ENCODE results near the gene DNAJC4.

The DNAJC4 gene

GRCh38 chr11:64203421-64204079 lies 26.8 kb upstream of the DNAJC4 start:
- no peaks in the 10 kb centered on the region for H3K9me3 ChIP-seq (ENCODE audit: control insufficient read depth, insufficient read depth, low read length)

GRCh38 chr11:64204080-64204440 lies 26.3 kb upstream of the DNAJC4 start:
- Histone ChIP-seq H3K9ac (ENCODE audit: low read depth, low read length) (no peak overlapping the region; the same call in 1 of the 2 replicates), H3K4me1 (ENCODE audit: insufficient read depth, low read length) (peaks cover 19% of the 10 kb centered on the region; the same call in 1 of the 2 replicates), H3K36me3 (ENCODE audit: insufficient read depth, low read length) (peaks cover 42% of the 10 kb centered on the region), H3K9me3 (ENCODE audit: control insufficient read depth, insufficient read depth, low read length) (no peaks in the 10 kb centered on the region)

More at GRCh38 chr11:64203421-64204079, 26.8 kb upstream of the DNAJC4 start:
- Histone ChIP-seq H3K9ac (ENCODE audit: low read depth, low read length) (no peak overlapping the region), H3K4me1 (ENCODE audit: insufficient read depth, low read length) (peaks cover 19% of the 10 kb centered on the region; the same call in 1 of the 2 replicates), H3K36me3 (ENCODE audit: insufficient read depth, low read length) (peaks cover 44% of the 10 kb centered on the region)

GRCh38 chr11:64204464-64204989 lies 25.8 kb upstream of the DNAJC4 start:
- H3K9me3 ChIP-seq (ENCODE audit: control insufficient read depth, insufficient read depth, low read length): no peaks in the 10 kb centered on the region
- H3K9ac ChIP-seq (ENCODE audit: low read depth, low read length): no peak overlapping the region; the same call in 1 of the 2 replicates
- H3K4me1 ChIP-seq (ENCODE audit: insufficient read depth, low read length): peaks cover 19% of the 10 kb centered on the region; the same call in 1 of the 2 replicates
- H3K36me3 ChIP-seq (ENCODE audit: insufficient read depth, low read length): peaks cover 42% of the 10 kb centered on the region

- Histone ChIP-seq H3K9ac (ENCODE audit: low read depth, low read length) (no peak within 1 kb of the TSS), H3K36me3 (ENCODE audit: insufficient read depth, low read length) (peaks cover 30% of the 10 kb centered on the region), H3K9me3 (ENCODE audit: control insufficient read depth, insufficient read depth, low read length) (no peaks in the 10 kb centered on the region), H3K4me1 (ENCODE audit: insufficient read depth, low read length) (peaks cover 19% of the 10 kb centered on the region; the same call in 1 of the 2 replicates)
These were observed 23.7 kb upstream of the DNAJC4 start, which contains the start of gene FERMT3 for GRCh38 chr11:64206457-64207255. Gene FERMT3, plus strand, starts transcription at chr11:64206721. Its CDS starts 644 bp downstream, at chr11:64207365.

GRCh38 chr11:64207256-64208085 lies 22.9 kb upstream of the DNAJC4 start:
- H3K9me3 ChIP-seq (ENCODE audit: control insufficient read depth, insufficient read depth, low read length): no peaks in the 10 kb centered on the region
- H3K4me1 ChIP-seq (ENCODE audit: insufficient read depth, low read length): peaks cover 19% of the 10 kb centered on the region; the same call in 1 of the 2 replicates
- H3K36me3 ChIP-seq (ENCODE audit: insufficient read depth, low read length): peaks cover 25% of the 10 kb centered on the region
- H3K9ac ChIP-seq (ENCODE audit: low read depth, low read length): no peak overlapping the region

GRCh38 chr11:64208086-64208795 lies 22.1 kb upstream of the DNAJC4 start:
- H3K9ac ChIP-seq (ENCODE audit: low read depth, low read length): no peak overlapping the region
- H3K9me3 ChIP-seq (ENCODE audit: control insufficient read depth, insufficient read depth, low read length): no peaks in the 10 kb centered on the region
- peaks cover 19% of the 10 kb centered on the region; the same call in 1 of the 2 replicates for H3K4me1 ChIP-seq (ENCODE audit: insufficient read depth, low read length)
- H3K36me3 ChIP-seq (ENCODE audit: insufficient read depth, low read length): peaks cover 21% of the 10 kb centered on the region

- peaks cover 19% of the 10 kb centered on the region; the same call in 1 of the 2 replicates for H3K4me1 ChIP-seq (ENCODE audit: insufficient read depth, low read length)
- H3K36me3 ChIP-seq (ENCODE audit: insufficient read depth, low read length): peaks cover 13% of the 10 kb centered on the region
- H3K9me3 ChIP-seq (ENCODE audit: control insufficient read depth, insufficient read depth, low read length): no peaks in the 10 kb centered on the region
- no peak overlapping the region for H3K9ac ChIP-seq (ENCODE audit: low read depth, low read length)
These were observed 21.4 kb upstream of the DNAJC4 start for GRCh38 chr11:64208796-64209562.

GRCh38 chr11:64209563-64209843 lies 20.8 kb upstream of the DNAJC4 start:
- Histone ChIP-seq H3K9ac (ENCODE audit: low read depth, low read length) (no peak overlapping the region), H3K4me1 (ENCODE audit: insufficient read depth, low read length) (peaks cover 19% of the 10 kb centered on the region; the same call in 1 of the 2 replicates), H3K9me3 (ENCODE audit: control insufficient read depth, insufficient read depth, low read length) (no peaks in the 10 kb centered on the region), H3K36me3 (ENCODE audit: insufficient read depth, low read length) (peaks cover 8% of the 10 kb centered on the region; the same call in 1 of the 2 replicates)

- peaks cover 16% of the 10 kb centered on the region; the same call in 1 of the 2 replicates for H3K4me1 ChIP-seq (ENCODE audit: insufficient read depth, low read length)
- no peak overlapping the region for H3K9ac ChIP-seq (ENCODE audit: low read depth, low read length)
- H3K9me3 ChIP-seq (ENCODE audit: control insufficient read depth, insufficient read depth, low read length): no peaks in the 10 kb centered on the region
- H3K36me3 ChIP-seq (ENCODE audit: insufficient read depth, low read length): peaks cover 1% of the 10 kb centered on the region; the same call in 1 of the 2 replicates
These were observed 19.9 kb upstream of the DNAJC4 start for GRCh38 chr11:64210301-64211020.

GRCh38 chr11:64211181-64211872 lies 19.0 kb upstream of the DNAJC4 start:
- no peaks in the 10 kb centered on the region for H3K36me3 ChIP-seq (ENCODE audit: insufficient read depth, low read length)
- H3K9ac ChIP-seq (ENCODE audit: low read depth, low read length): no peak overlapping the region
- H3K4me1 ChIP-seq (ENCODE audit: insufficient read depth, low read length): peaks cover 16% of the 10 kb centered on the region; the same call in 1 of the 2 replicates
- no peaks in the 10 kb centered on the region for H3K9me3 ChIP-seq (ENCODE audit: control insufficient read depth, insufficient read depth, low read length)

- H3K9me3 ChIP-seq (ENCODE audit: control insufficient read depth, insufficient read depth, low read length): no peaks in the 10 kb centered on the region
- no peaks in the 10 kb centered on the region for H3K4me1 ChIP-seq (ENCODE audit: insufficient read depth, low read length)
- H3K9ac ChIP-seq (ENCODE audit: low read depth, low read length): no peak overlapping the region
- no peaks in the 10 kb centered on the region for H3K36me3 ChIP-seq (ENCODE audit: insufficient read depth, low read length)
These were observed 13.5 kb upstream of the DNAJC4 start for GRCh38 chr11:64216879-64217278.
